Fibroblast of skin of right biceps (primary cell): Measurements from ENCODE around the gene STAB1.
"Not testable (repeated sequence)": the region's sequence is repeated elsewhere in the genome, so short reads cannot be mapped to it uniquely, and the experiment has no call there.

Experiments used
- DNase-seq: peaks from one replicate; pipeline ENCODE4 v3.0.0-alpha.2; 2013

Gene STAB1

GRCh38 chr3:52524258-52524751, 29.2 kb downstream of the STAB1 start:
- no peak for DNase-seq

- no peak for DNase-seq
Observed at GRCh38 chr3:52524752-52525679, 29.9 kb downstream of the STAB1 start.

DNA sequence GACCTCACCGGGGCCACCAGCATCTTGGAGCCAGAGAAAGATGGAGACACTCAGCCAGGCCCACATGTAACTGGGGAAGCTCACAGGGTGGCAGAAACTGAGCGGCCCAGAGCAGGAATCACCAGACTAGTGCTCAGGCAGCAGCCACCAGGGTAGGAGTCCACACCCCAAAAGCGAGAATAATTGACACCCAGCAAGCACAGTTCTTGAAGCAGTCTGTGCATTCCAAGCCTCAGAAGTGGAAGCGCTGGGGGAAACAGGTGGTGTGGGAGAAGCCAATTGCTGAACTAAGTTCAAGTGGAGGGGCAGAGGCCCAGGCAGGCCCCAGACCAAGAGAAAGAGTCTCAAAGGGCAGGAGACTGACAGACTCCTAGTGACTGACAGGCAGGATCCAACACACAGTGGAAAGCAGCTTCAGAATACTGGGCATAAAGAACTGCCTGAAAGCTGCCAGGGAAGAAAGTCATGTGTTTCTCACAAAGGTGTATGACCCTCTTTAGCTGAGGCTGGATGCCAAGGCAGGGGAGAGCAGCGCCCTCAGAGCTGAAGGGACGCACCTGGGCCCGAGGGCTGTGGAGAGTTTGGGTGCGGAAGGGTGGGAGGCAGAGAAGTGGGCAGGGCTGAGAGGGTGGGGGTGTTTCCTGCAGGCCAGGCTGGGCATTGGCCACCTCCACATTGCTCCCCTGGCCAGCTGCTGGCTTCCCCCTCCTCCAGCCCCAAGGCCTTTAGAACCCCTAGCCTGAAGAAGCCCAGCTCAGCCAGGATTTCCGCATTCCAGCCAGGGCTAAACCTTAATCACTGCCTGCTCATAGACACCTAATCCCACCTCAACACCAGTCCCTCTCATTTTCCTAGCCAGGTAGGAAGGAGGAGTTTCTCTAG, 30.8 kb downstream of the STAB1 start:
- DNase-seq: no peak

- not testable (repeated sequence) for DNase-seq
Observed at GRCh38 chr3:52526671-52527038, 31.5 kb downstream of the STAB1 start.

DNA sequence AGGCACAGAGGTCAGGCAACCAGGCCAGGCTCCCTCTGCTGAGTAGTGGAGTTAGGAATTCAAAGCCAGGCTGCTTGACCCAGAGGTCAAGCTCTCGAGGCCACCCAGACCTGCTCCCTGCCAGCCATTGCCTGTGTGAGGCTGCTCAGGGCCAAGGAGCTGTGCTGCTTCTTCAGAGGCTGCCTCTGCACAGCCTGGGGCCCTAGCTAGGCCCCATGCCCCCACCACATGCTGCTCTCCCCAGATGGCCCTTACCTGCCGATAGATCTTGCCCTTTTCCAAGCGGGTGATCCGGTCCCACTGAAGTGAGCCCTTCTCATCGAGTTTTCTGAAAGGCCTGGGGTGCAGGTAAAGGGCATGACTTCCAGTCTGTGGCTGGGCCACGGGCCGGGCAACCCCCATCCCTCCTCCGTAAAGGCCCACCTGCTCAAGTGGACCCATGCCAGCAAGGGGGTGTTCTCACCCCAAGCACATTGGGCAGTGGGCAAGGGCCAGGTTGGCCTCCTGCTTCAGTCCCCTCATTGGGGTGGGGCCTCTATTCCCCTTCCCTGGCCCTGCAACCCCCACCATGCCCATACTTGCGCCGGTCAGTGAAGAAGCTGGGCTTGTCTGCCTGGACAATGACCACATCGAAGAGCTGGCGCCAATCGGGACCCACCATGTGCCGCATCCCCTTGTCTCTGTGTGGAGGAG, 32.0 kb downstream of the STAB1 start:
- no peak for DNase-seq

- no peak for DNase-seq
Observed at GRCh38 chr3:52527732-52528585, 32.8 kb downstream of the STAB1 start.

DNA sequence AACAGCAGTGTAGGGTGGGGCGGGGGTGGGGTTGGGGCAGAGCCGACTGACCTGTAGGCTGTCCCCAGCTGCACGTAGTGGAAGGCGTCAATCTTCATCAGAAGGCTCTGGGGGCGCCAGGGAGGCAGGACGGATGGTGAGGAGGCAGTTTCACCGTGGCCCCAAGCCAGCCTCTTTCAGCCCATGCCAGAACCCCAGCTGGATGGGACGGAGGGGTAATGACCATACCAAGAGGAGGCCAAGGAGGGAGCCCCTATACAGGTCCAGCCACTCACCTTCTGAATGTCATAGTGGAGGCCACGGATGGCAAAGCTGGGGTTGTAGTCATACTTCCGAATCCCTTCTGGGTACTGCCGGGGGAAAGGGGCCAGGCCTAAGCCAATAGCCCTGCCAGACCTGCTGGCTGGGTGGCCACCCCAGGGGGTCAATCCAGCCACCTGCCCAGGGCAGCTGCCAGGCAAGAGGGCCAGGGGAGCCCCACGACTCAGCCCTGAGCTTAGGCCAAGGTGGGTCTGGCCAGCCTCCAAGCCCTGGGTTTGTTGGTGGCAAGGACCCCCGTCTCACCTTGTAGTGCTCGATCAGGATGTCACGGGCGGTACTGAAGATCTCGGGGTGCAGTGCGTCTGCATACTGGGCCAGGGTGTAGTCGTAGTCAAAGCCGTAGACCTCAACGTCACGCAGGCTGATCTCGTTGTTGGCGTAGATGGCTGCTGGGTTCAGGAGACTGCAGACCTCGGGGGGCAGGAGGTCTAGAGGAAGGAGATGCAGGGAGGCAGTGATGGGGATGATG, 33.6 kb downstream of the STAB1 start:
- DNase-seq: no peak

DNA sequence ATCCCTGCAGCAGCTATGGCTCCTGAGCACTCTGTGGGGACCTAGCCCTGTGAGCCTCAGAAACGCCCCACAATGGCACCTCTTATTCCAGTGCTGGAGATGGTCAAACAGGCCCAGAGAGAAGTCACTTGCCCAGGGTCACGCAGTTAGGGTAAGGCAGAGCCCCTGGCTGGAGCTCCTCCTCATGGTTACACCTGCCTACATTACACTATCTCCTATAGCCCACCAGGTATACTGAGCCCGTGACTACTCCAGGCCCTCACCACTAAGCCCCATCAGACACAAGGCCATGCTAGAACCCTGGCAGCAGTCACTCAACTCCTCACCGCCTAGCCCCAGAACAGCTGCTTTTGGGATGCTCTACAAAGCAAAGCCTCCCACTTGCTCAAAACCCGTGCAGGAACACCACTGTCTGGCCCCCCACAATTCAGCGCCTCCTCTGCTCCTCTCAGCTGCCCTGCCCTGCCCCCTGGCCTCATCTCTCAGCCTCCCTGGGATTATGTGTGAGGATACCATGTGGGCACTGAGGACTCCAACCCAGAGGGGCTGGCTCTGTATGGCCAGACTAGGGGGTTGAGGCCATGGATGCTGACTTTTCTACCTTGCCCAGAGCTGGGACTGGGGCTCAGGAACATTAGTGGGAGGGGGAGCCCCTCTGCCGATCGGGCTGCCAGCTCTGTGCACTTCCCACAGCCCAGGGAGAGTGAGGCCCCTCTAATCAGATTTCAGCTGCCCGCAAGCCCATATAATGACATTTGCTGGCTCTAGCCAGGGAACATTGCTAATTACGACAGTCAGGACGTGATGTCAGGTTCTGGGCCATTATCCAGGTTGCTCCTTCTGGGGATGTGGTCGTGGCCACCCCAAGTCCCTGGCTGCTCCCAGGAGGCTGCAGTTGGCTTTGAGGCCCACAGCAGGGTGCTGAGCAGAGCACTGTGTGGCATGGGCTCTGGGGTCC, 34.5 kb downstream of the STAB1 start:
- DNase-seq: no peak

DNA sequence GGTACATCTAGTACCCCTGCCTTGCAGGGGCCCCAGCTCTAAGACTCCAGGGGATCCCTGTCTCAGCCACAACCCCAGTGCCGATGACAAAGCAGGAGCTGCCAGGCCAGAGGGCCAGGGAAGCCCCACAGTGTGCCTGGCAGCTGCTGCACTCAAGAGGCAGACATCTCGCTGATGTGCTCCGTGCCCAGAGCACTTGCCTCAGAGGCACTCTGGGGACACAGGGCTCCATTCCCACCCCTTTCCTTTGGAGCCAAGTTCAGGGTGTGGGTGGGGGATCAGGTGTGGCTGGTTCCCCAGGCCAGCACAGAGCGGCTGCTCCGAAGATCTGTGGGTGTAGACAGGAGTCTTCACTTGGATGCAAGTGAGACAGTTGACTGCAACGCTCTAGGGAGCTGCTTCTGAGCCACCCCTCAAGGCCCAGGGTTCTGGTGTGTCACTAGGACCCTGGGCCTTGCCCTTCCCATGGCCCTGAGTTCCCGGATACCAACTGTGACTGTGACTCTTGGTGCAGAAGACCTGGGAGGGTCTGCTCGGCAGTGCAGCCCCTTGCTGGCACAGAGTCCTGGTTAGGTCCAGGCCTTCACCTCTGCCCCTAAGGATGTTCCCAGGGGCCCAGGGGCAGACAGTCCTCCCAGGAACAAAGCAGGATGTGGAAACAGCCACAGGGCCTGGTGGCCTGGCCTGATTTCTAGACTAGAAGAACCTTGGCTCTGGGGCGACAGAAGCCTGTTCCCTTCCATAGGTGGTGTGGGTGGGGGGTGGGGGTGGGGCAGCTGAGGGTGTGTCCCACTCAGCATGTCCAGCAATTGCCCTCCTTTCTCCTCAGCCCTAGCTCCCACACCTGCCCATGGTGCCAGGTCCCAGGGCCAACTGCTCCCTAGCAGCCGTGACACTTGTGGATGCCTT, 36.0 kb downstream of the STAB1 start:
- no peak for DNase-seq

GRCh38 chr3:52531860-52532516, 36.9 kb downstream of the STAB1 start:
- no peak for DNase-seq

GRCh38 chr3:52532517-52532837, 37.3 kb downstream of the STAB1 start:
- DNase-seq: peak; percentile 63

DNA sequence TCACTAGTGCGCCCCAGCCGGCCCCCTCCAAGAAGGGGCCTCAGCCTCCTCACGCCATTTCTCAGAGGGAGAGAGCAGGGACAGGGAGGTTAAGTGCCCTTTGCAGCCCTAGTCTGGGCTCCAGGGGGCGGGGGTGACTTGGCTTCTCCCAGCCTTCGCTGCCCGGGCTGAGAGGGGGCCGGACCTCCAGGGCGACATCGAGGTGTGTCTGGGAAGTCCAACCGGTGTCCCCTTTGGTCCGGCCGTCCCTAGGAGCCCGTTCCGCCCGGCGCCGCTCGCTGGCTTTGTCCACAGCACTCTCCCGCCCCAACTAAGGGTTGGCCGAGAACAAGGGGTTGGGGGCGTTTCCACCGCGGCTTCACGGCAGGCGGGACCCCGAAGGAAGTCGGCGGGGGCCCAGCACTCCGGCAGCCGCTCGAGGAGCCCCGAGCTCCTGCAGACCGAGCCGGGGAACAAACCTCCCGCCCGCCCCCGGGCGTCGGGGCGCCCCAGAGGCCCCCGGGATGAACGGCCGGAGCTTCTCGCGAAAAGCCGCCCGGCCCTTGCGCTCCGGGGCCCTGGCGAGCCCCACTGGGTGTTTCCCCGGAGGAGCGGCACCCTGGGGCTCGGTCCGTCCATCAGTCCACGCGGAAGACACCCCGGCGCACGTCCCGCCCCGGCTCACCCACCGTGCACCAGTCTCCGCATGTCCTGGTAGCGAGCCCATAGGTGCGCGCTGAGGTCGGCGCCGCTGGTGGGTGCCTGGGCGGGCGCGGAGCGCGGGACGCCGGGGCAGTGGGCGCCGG, 37.9 kb downstream of the STAB1 start:
- peak; percentile 12 for DNase-seq

GRCh38 chr3:52533623-52534280, 38.6 kb downstream of the STAB1 start, which contains the start of gene NT5DC2:
Gene NT5DC2, minus strand, starts transcription at chr3:52533857. Its CDS starts 120 bp downstream, at chr3:52533737.
- peak; percentile 87 for DNase-seq

DNA sequence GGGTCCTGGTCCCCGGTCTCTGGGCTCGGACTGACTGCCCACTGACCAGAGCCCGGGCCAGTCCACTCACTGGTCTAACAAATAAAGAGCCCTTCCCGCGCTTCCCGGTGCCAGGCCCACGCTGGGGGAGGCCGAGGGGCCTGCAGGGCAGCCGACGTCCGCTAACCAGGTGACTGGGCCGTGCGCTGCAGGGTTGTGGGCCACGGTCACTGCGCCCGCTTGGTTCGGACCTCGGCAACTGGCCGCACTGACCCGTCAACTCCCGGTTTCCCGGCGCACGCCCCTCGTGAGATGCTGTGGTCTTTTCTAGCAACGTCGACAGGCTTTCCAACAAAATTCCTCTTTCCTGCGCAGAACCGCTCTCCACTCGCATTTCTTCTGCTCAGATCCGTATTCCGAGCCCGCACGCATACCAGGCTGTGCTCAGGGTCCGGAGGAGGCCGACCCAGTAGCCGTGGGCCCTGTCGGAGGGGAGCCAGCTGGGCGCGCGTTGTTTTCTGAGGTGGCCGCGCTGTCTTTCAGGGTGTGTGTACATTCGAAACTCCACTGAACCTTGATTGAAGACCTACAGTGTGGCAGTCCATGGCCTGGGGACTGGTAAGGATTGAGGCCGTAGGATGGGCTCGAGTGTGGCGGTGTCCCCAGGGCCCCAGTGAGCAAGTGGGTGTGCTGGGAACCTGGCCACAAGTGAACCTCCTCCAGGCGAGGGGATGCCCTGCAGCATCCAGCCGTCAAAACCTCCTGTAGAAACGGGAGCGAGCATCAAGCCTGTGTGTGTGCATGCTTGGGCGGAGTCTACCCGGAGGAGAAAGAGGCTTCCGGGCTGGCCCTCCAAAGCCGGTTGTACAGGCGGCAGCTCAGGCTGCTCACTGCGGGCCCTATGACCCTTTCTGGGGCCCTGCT, 39.4 kb downstream of the STAB1 start:
- peak; percentile 62 for DNase-seq

DNA sequence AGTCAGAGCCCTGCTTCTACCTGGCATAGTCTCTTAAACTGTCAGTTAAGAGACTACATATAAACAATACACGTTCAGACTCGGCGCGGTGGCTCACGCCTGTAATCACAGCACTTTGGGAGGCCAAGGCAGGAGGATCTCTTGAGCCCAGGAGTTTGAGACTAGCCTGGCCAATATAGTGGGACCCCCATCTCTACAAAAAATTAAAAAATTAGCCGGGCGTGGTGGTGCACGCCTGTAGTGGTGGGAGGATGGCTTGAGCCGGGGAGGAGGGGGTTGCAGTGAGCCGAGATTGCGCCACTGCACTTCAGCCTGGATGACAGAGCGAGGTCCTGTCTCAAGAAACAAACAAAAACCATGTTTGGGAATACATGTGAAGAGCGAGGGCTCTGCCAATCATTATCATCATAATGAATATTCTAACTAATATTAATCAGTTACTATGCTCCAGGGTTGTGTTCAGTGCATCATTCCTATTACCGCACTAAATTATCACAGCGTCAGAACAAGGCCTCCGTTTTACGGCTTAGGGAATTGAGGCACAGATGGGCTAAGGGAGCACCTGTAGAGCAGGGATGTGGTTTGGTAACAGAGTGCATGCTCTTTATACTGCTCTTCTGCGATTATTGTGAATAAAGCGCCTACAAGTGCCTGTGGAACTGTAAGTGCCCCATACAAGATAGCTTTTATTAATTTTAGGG, 40.4 kb downstream of the STAB1 start:
- DNase-seq: no peak
